HG03521 (cell line): ENCODE measurements around the gene MAGI2.

Experiments
- ATAC-seq: cut with Tn5 transposase; IDR thresholded peaks from one replicate; pipeline ENCODE4 v1.9.1; 2021; ENCODE audit warnings: mild to moderate bottlenecking, moderate library complexity; ENCODE audit not compliant: unreplicated experiment

MAGI2 gene

GRCh38 chr7:78842068-78842467 is 611.4 kb downstream of the MAGI2 start:
- ATAC-seq = no peak

DNA sequence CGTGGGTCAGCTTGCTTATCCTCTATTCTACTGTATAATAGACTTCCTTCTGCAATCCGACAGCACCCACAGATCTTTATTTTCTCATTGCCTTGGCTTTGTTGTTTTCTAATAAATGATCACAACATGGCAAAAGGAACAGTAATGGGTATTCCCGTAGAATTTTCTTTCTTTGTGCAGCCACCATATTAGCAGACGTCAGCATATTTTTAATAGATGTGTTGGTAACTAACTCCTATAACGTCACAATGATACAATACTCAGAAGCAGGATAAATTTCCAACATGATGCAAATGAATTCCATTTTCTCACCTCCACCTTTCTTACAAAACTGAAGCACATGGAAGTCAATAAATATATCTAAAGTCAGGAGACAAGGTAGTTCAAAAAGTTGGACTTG is 617.6 kb downstream of the MAGI2 start:
- no peak for ATAC-seq

- ATAC-seq = no peak
Observed at GRCh38 chr7:78828317-78828716, 625.1 kb downstream of the MAGI2 start.

GRCh38 chr7:78803501-78804127 is 649.9 kb downstream of the MAGI2 start:
- ATAC-seq = no peak

DNA sequence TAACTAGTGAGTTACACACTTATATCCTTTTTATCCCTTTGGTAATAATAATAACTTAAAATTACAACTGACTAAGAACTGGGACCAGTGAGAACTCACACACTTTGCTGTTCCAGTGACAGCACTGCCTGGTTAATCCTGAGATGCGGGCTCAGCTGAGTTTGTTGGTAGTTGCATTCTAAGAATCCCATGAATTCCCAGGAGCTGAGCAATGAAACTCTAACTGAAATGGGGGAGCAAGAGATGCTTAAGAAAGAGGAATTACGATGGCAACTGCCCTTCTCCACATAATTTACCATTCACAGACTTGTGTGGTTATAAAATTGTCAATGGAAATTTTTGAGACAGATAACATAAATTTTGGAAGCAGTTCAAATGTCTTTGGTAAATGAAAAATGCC is 659.4 kb downstream of the MAGI2 start:
- no peak for ATAC-seq

- ATAC-seq = no peak
Observed at GRCh38 chr7:78792624-78793023, 660.8 kb downstream of the MAGI2 start.

DNA sequence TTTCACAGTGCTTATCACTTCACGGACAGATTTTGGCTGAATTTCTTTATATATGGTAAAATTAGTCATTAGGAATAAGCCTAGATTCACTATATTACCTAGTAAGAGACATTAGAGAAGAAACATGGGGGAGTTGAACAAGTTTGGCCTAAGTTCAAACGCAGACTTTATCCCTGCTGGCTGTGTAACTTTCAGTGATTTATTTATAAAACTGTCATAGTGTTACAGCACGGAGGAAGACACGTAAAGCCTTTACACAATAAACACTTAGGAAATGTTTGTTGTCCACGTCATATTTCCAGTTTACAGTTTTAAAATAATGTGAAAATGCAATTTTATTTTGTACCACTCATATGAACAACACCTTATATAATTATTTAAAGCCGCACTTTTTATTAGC is 661.5 kb downstream of the MAGI2 start:
- no peak for ATAC-seq

DNA sequence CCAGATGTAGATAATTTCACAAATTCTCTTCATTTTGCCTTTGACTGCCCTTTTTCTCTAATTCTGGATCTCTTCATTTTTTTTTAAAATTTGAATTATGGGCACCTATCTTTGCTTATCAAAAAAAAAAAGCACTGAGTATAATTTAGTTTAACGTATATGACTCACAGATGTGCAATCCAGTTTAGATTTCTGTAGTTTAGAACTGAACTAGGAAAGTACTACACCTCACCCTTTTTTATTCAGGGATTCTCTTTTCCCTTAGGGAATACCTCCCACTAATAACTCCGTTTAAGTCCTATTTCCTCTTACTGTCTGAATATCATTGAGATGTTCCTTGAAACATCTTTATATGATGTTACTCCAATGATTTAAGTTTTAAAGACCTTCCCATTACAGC is 665.0 kb downstream of the MAGI2 start:
- ATAC-seq = no peak

DNA sequence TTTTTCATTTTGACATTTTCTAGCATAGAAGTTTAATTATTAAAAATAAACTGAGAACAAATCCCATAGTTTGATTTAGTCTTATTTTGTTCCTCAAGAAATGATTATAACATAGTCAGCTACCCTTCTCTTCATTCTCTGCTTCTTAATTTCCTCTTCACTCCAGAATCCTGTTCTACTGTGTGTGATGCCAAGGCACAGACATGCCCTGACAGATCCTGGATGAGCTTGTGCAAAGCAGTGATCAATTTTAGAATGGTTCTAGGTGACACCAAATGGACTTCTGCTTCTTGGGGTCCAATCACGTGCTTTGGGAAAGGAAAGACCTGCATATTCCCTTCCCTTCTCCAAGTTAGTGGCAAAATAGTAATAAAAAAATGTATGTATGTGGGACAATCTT is 665.6 kb downstream of the MAGI2 start:
- no peak for ATAC-seq

DNA sequence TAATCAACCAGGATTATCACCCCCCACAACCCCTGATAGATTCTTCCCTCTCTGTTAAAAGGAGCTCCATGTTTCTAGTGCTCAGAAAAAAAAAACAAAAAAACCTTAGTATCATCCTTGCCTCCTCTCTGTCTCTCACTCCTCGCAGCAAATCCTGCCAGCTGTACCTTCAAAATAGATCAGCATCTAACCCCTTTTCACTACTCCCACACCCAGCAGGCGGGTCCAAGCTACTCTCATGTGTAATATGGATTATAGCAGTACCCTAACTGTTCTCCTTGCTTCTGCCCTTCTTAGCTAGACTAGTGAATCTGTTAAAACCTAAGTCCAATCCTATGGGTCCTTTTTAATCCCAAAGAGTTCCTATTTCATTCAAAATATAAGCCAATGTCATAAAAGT is 667.4 kb downstream of the MAGI2 start:
- no peak for ATAC-seq

DNA sequence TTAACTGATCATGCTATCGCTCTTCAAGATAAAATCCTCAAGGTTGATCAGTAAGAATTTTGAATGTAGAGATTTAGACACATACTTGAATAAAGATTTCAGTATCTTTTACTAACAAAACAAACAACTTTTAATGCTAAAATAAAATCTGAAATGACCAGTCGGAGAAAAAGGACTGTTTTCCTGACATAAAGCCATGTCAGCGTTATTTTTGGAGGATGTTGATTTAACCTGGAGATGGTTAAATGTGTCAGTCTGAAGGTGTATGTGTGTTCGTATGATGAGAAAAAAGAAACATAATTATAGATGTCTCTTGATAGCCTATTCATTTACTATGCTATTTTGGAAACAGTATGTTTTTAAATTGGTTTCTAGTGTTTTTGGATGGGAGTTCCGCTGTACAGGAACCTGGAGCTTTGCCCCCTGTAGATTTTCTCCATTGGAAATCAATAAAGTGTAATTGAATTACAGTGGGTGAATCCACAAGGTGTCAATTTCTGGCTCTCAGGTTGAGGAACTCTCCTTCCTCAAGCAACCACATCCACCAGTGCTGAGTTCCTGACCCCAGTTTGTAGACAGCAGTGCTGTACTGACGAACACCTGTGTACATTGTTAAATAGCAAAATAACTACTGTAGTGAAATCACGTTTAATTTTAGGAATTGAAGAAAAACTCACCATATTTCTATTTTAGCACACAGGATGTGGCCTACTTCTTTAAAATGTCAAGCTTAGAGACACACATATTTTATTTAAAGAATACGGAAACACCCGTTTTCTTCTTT is 670.1 kb downstream of the MAGI2 start:
- no peak for ATAC-seq

GRCh38 chr7:78780560-78780959 is 672.9 kb downstream of the MAGI2 start:
- ATAC-seq = no peak

GRCh38 chr7:78779788-78780187 is 673.7 kb downstream of the MAGI2 start:
- no peak for ATAC-seq

GRCh38 chr7:78777829-78778228 is 675.6 kb downstream of the MAGI2 start:
- ATAC-seq = no peak

- no peak for ATAC-seq
Observed at GRCh38 chr7:78770422-78771410, 682.8 kb downstream of the MAGI2 start.

GRCh38 chr7:78769481-78770101 is 683.9 kb downstream of the MAGI2 start:
- ATAC-seq = peak; percentile 85

GRCh38 chr7:78768859-78769258 is 684.6 kb downstream of the MAGI2 start:
- ATAC-seq = no peak

GRCh38 chr7:78765943-78766729 is 687.3 kb downstream of the MAGI2 start:
- ATAC-seq = no peak

GRCh38 chr7:78764571-78764970 is 688.9 kb downstream of the MAGI2 start:
- ATAC-seq = no peak

DNA sequence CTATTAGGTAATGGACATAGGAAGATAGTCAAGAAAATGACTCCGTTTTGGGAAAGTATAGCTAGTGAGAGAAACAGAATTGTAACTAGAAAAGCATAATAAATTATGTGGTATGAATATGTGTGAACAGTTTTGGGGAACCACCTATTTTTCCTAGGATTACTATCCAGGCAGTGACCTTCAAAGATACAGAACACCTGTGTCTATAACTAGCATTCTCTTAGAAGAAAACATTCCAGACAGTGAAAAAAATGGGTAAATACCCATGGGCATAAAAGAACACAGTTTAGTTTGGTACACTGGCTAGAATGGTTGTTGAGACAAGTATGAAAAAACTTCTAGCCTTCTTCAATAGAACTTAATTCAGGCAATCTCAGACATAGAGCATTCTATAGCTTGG is 690.8 kb downstream of the MAGI2 start:
- ATAC-seq = no peak
